Loucy (cell line): ENCODE results near the gene GPLD1.

Source experiments
- H2AFZ ChIP-seq: fragments of 200-600 bp; sonication (generic); 2 replicates; pipeline ENCODE4 v1.6.0; 2016; ENCODE audit warnings: antibody characterized with exemption, mild to moderate bottlenecking, low read length, moderate library complexity
- H3F3A ChIP-seq: fragments of 200-600 bp; 2 replicates; pipeline ENCODE4 v1.6.0; 2016; ENCODE audit warnings: antibody characterized with exemption, low read depth, mild to moderate bottlenecking
- H3K27me3 ChIP-seq: fragments of 200-600 bp; sonication (generic); 2 replicates; pipeline ENCODE4 v1.6.1; 2014; ENCODE audit warnings: low read length, mild to moderate bottlenecking; ENCODE audit not compliant: insufficient read depth, poor library complexity, severe bottlenecking
- H3K36me3 ChIP-seq: fragments of 200-600 bp; sonication (generic); 2 replicates; pipeline ENCODE4 v1.6.1; 2016; ENCODE audit warnings: low read length; ENCODE audit not compliant: insufficient read depth
- H3K4me1 ChIP-seq: fragments of 200-600 bp; sonication (generic); 2 replicates; pipeline ENCODE4 v1.5.1; 2014; ENCODE audit warnings: low read length, mild to moderate bottlenecking; ENCODE audit not compliant: insufficient read depth, poor library complexity, severe bottlenecking
- H3K4me2 ChIP-seq: fragments of 200-600 bp; sonication (generic); 2 replicates; pipeline ENCODE4 v1.6.0; 2014; ENCODE audit warnings: antibody characterized with exemption, low read length, low read depth, mild to moderate bottlenecking; ENCODE audit not compliant: poor library complexity, severe bottlenecking
- H3K4me3 ChIP-seq: fragments of 200-600 bp; sonication (generic); 2 replicates; pipeline ENCODE4 v1.5.1; 2014; ENCODE audit warnings: low read length, mild to moderate bottlenecking, mixed read lengths; ENCODE audit not compliant: poor library complexity, severe bottlenecking
- H3K79me2 ChIP-seq: fragments of 200-600 bp; sonication (generic); 2 replicates; pipeline ENCODE4 v1.6.1; 2014; ENCODE audit warnings: low read length; ENCODE audit not compliant: insufficient read depth
- H3K9ac ChIP-seq: fragments of 200-600 bp; sonication (generic); 2 replicates; pipeline ENCODE4 v1.6.0; 2014; ENCODE audit warnings: mild to moderate bottlenecking, low read depth, low read length, moderate library complexity; ENCODE audit not compliant: poor library complexity, severe bottlenecking
- H3K9me2 ChIP-seq: fragments of 200-600 bp; sonication (generic); replicated peaks from 2 replicates; pipeline ENCODE4 v1.6.1; 2016; ENCODE audit warnings: low read depth, low read length, mixed read lengths
- H3K9me3 ChIP-seq: fragments of 200-600 bp; sonication (generic); 2 replicates; pipeline ENCODE4 v1.6.1; 2014; ENCODE audit warnings: mild to moderate bottlenecking, antibody characterized with exemption, low read length, low read depth; ENCODE audit not compliant: insufficient read depth
- H4K20me1 ChIP-seq: fragments of 200-600 bp; sonication (generic); 2 replicates; pipeline ENCODE4 v1.6.0; 2014; ENCODE audit warnings: antibody characterized with exemption, low read length, mild to moderate bottlenecking; ENCODE audit not compliant: insufficient read depth, poor library complexity, severe bottlenecking
- EZH2phosphoT487 ChIP-seq: fragments of 200-600 bp; IDR thresholded peaks from 2 replicates; pipeline ENCODE4 v1.6.1; 2018; ENCODE audit warnings: antibody characterized with exemption, mild to moderate bottlenecking, moderate library complexity, borderline replicate concordance
- TF ChIP-seq, protein P1 (sequence below): fragments of 200-600 bp; sonication (generic); conservative IDR thresholded peaks from 2 replicates; pipeline ENCODE4 v1.5.1; 2014; ENCODE audit warnings: mild to moderate bottlenecking, antibody characterized with exemption, low read length

GPLD1 gene

DNA sequence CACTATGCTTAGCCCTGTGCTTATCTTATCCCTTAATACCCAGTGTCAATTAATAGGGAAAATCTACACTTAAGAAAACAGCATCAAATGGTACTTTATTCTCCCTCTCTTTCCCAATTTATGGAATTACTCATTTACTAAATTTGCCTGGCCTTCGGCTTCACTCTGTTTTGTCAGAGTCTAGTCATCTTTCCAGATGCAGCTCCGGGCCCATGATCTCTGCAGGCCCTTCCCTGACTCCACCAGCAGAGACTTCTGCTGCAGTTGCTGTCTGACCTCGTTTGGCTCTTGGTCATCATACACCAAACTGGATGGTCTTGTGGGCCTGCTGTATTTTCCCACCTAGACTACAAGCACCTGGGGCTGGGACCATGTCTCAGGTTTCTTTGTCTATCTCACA, 59.3 kb downstream of the GPLD1 start:
- no peak overlapping the region for H2AFZ ChIP-seq
- H3K9ac ChIP-seq = no peak overlapping the region
- no peaks in the 10 kb centered on the region for H3K9me2 ChIP-seq
- no peaks in the 10 kb centered on the region for H4K20me1 ChIP-seq
- no peaks in the 10 kb centered on the region for H3F3A ChIP-seq
- no peaks in the 10 kb centered on the region for H3K4me1 ChIP-seq
- no peaks in the 10 kb centered on the region for H3K27me3 ChIP-seq
- TF ChIP-seq, protein P1, sequence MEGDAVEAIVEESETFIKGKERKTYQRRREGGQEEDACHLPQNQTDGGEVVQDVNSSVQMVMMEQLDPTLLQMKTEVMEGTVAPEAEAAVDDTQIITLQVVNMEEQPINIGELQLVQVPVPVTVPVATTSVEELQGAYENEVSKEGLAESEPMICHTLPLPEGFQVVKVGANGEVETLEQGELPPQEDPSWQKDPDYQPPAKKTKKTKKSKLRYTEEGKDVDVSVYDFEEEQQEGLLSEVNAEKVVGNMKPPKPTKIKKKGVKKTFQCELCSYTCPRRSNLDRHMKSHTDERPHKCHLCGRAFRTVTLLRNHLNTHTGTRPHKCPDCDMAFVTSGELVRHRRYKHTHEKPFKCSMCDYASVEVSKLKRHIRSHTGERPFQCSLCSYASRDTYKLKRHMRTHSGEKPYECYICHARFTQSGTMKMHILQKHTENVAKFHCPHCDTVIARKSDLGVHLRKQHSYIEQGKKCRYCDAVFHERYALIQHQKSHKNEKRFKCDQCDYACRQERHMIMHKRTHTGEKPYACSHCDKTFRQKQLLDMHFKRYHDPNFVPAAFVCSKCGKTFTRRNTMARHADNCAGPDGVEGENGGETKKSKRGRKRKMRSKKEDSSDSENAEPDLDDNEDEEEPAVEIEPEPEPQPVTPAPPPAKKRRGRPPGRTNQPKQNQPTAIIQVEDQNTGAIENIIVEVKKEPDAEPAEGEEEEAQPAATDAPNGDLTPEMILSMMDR = no peak
- TF ChIP-seq EZH2phosphoT487 = no peak
- H3K9me3 ChIP-seq = no peaks in the 10 kb centered on the region
- H3K4me3 ChIP-seq = no peak overlapping the region
- H3K36me3 ChIP-seq = peaks cover 15% of the 10 kb centered on the region; the same call in 1 of the 2 replicates
- no peak overlapping the region for H3K4me2 ChIP-seq
- H3K79me2 ChIP-seq = no peaks in the 10 kb centered on the region

- Histone ChIP-seq H3F3A (no peaks in the 10 kb centered on the region), H3K36me3 (peaks cover 24% of the 10 kb centered on the region; the same call in 1 of the 2 replicates), H3K4me3 (no peak overlapping the region), H3K4me1 (no peaks in the 10 kb centered on the region), H3K9ac (no peak overlapping the region), H4K20me1 (no peaks in the 10 kb centered on the region), H3K27me3 (no peaks in the 10 kb centered on the region), H3K9me3 (no peaks in the 10 kb centered on the region), H3K79me2 (no peaks in the 10 kb centered on the region), H3K9me2 (no peaks in the 10 kb centered on the region), H2AFZ (no peak overlapping the region), H3K4me2 (no peak overlapping the region)
- no peak for TF ChIP-seq EZH2phosphoT487
- TF ChIP-seq, protein P1 = no peak
These were observed 60.2 kb downstream of the GPLD1 start for GRCh38 chr6:24429146-24429545.

- Histone ChIP-seq H3K27me3 (no peaks in the 10 kb centered on the region), H3F3A (no peaks in the 10 kb centered on the region), H3K4me2 (no peak overlapping the region), H3K9me3 (no peaks in the 10 kb centered on the region), H2AFZ (no peak overlapping the region), H4K20me1 (no peaks in the 10 kb centered on the region), H3K79me2 (no peaks in the 10 kb centered on the region), H3K9ac (no peak overlapping the region), H3K4me1 (no peaks in the 10 kb centered on the region), H3K36me3 (peaks cover 29% of the 10 kb centered on the region; the same call in 1 of the 2 replicates), H3K9me2 (no peaks in the 10 kb centered on the region), H3K4me3 (no peak overlapping the region)
- TF ChIP-seq, protein P1 = no peak
- TF ChIP-seq EZH2phosphoT487 = no peak
These were observed 60.8 kb downstream of the GPLD1 start for GRCh38 chr6:24428615-24429014.
